HCT116 (cell line): ENCODE measurements around the gene CFAP298. TPM values are rescaled to one million over a fixed set of nuclear protein-coding genes. Genes with fewer than 3 reads are reported as not detected.

Experiments used
- ATAC-seq: fragments of 200-7000 bp; cut with Tn5 transposase; 2 replicates; pipeline ENCODE4 v1.9.1; 2020; ENCODE audit warnings: mild to moderate bottlenecking, moderate library complexity
- BruUV-seq: library from RNA; stranded (reverse); fragments of 400-500 nt; replicated peaks from 2 replicates; lab custom pipeline; 2021; lab: Mats Ljungman, UMichigan
- CTCF ChIA-PET: fragments of 300-600 bp; sonication (Branson Sonifier 250); formaldehyde crosslinking; loops from one replicate; lab custom pipeline; 2021; ENCODE audit warnings: antibody characterized with exemption; lab: Charles Lee
- POLR2A ChIA-PET: fragments of 300-600, 350-600 bp; sonication (Branson Sonifier 250); formaldehyde crosslinking; loops from one replicate; lab custom pipeline; 2021; ENCODE audit warnings: antibody characterized with exemption; lab: Charles Lee
- RAD21 ChIA-PET, 2 experiments: fragments of 300-600 bp; sonication (Branson Sonifier 250); formaldehyde crosslinking; loops; one replicate each; lab custom pipeline; 2023; ENCODE audit warnings: low total read pairs in 2 of 2; ENCODE audit not compliant: uncharacterized antibody in 2 of 2, unreplicated experiment in 2 of 2, low non-redundant PET in 1 of 2; lab: Charles Lee
- DNase-seq: peaks from one replicate; pipeline ENCODE4 v3.0.0-alpha.2; 2010; ENCODE audit warnings: low read depth, low spot score
- H2AFZ ChIP-seq: fragments of 200-600 bp; shearing (Covaris generic), sonication (generic); 2 replicates; pipeline ENCODE4 v1.6.1; 2017; ENCODE audit warnings: low read depth, mixed run types, mixed read lengths, antibody characterized with exemption, low read length; ENCODE audit not compliant: poor library complexity, severe bottlenecking
- H3K27ac ChIP-seq: 2 replicates; pipeline ENCODE4 v1.5.1; 2012; ENCODE audit warnings: low read depth, low read length
- H3K27me3 ChIP-seq: fragments of 200-600 bp; sonication (generic); 2 replicates; pipeline ENCODE4 v1.6.1; 2016; ENCODE audit warnings: mixed run types, low read length, mixed read lengths; ENCODE audit not compliant: insufficient read depth
- H3K36me3 ChIP-seq, 2 experiments: fragments of 200-500 bp in 1 of 2; fragments of 200-600 bp in 1 of 2; sonication (Bioruptor generic) in 1 of 2; sonication (generic) in 1 of 2; 2 replicates each; pipeline versions ENCODE4 v1.5.1 to v1.6.1; 2014 to 2016; ENCODE audit warnings: low read length in 2 of 2, inconsistent platforms in 1 of 2, mixed read lengths in 1 of 2, mixed run types in 1 of 2; ENCODE audit not compliant: insufficient read depth in 2 of 2, control insufficient read depth in 1 of 2
- H3K4me1 ChIP-seq, 2 experiments: fragments of 200-600 bp in 1 of 2; sonication (generic) in 1 of 2; 2 replicates each; pipeline versions ENCODE4 v1.5.1 to v1.6.1; 2012 to 2017; ENCODE audit warnings: low read length in 2 of 2, inconsistent platforms in 1 of 2, mild to moderate bottlenecking in 1 of 2, mixed read lengths in 1 of 2, mixed run types in 1 of 2, moderate library complexity in 1 of 2; ENCODE audit not compliant: insufficient read depth in 2 of 2, control insufficient read depth in 1 of 2
- H3K4me2 ChIP-seq: fragments of 200-600 bp; sonication (generic); 2 replicates; pipeline ENCODE4 v1.6.1; 2017; ENCODE audit warnings: mixed run types, low read length, mixed read lengths
- H3K4me3 ChIP-seq, 2 experiments: fragments of 200-600 bp in 1 of 2; sonication (generic) in 1 of 2; replicated peaks in 1 of 2; 2 replicates each; pipeline ENCODE4 v1.5.1; 2011 to 2016; ENCODE audit warnings: low read length in 2 of 2, control low read depth in 1 of 2, low read depth in 1 of 2, mild to moderate bottlenecking in 1 of 2, mixed read lengths in 1 of 2, mixed run types in 1 of 2
- H3K79me2 ChIP-seq: fragments of 200-600 bp; sonication (generic); 2 replicates; pipeline ENCODE4 v1.6.1; 2017; ENCODE audit warnings: mild to moderate bottlenecking, mixed run types, low read length, moderate library complexity, mixed read lengths; ENCODE audit not compliant: insufficient read depth
- H3K9ac ChIP-seq: fragments of 200-600 bp; sonication (generic); 2 replicates; pipeline ENCODE4 v1.6.1; 2016; ENCODE audit warnings: low read length, mixed read lengths
- H3K9me2 ChIP-seq: fragments of 200-600 bp; sonication (generic), shearing (Covaris generic); 2 replicates; pipeline ENCODE4 v1.6.1; 2017; ENCODE audit warnings: mixed run types, mild to moderate bottlenecking, moderate library complexity; ENCODE audit not compliant: insufficient read depth
- H3K9me3 ChIP-seq, 2 experiments: fragments of 200-500 bp in 1 of 2; fragments of 200-600 bp in 1 of 2; sonication (Bioruptor generic) in 1 of 2; sonication (generic) in 1 of 2; 2 replicates each; pipeline ENCODE4 v1.6.1; 2014 to 2017; ENCODE audit warnings: low read length in 2 of 2, mixed read lengths in 2 of 2, inconsistent platforms in 1 of 2, low read depth in 1 of 2, mild to moderate bottlenecking in 1 of 2, mixed run types in 1 of 2, moderate library complexity in 1 of 2; ENCODE audit not compliant: control insufficient read depth in 1 of 2, insufficient read depth in 1 of 2
- H4K20me1 ChIP-seq: fragments of 200-600 bp; sonication (generic), shearing (Covaris generic); 2 replicates; pipeline ENCODE4 v1.6.1; 2017; ENCODE audit warnings: mixed run types, mild to moderate bottlenecking, moderate library complexity; ENCODE audit not compliant: insufficient read depth
- CTCF ChIP-seq, 3 experiments: fragments of 200-600 bp in 1 of 3; sonication (generic) in 1 of 3; IDR thresholded peaks in 2 of 3; conservative IDR thresholded peaks in 1 of 3; 2 replicates each; pipeline ENCODE4 v1.5.1; 2012 to 2017; ENCODE audit warnings: low read depth in 2 of 3, low read length in 2 of 3, antibody characterized with exemption in 1 of 3, borderline replicate concordance in 1 of 3, control low read depth in 1 of 3, mild to moderate bottlenecking in 1 of 3, mixed read lengths in 1 of 3, mixed run types in 1 of 3, moderate library complexity in 1 of 3; ENCODE audit not compliant: insufficient read depth in 1 of 3
- EZH2 ChIP-seq: fragments of 200-600 bp; sonication (generic); IDR thresholded peaks from 2 replicates; pipeline ENCODE4 v1.6.1; 2017; ENCODE audit warnings: antibody characterized with exemption, mixed run types
- FOSL1 ChIP-seq: IDR thresholded peaks from 2 replicates; pipeline ENCODE4 v1.6.1; 2012; ENCODE audit warnings: low read depth
- JUND ChIP-seq: IDR thresholded peaks from 2 replicates; pipeline ENCODE4 v1.6.1; 2012
- SP1 ChIP-seq: IDR thresholded peaks from 2 replicates; pipeline ENCODE4 v1.6.1; 2012; ENCODE audit warnings: low read depth
- TCF7L2 ChIP-seq: IDR thresholded peaks from 2 replicates; pipeline ENCODE4 v1.7.0; 2011; ENCODE audit warnings: borderline replicate concordance, inconsistent platforms; ENCODE audit not compliant: insufficient read depth, insufficient read length; ENCODE audit errors: extremely low read depth
- YY1 ChIP-seq: IDR thresholded peaks from 2 replicates; pipeline ENCODE4 v1.6.1; 2011; ENCODE audit warnings: low read length, low read depth, moderate library complexity, mild to moderate bottlenecking; ENCODE audit not compliant: insufficient replicate concordance; ENCODE audit errors: extremely low read depth
- ZBTB33 ChIP-seq: IDR thresholded peaks from 2 replicates; pipeline ENCODE4 v1.6.1; 2011; ENCODE audit warnings: mild to moderate bottlenecking, low read length, moderate library complexity; ENCODE audit not compliant: insufficient replicate concordance; ENCODE audit errors: extremely low read depth
- intact Hi-C: fragments of 100-400 bp; cut with micrococcal nuclease; formaldehyde crosslinking; loops from 2 replicates; pipeline ENCODE4 v1.10.0; 2022
- total RNA-seq: library from RNA; stranded (reverse); gene quantifications from one replicate; pipeline ENCODE4 v1.2.1, GENCODE V29; 2021; ENCODE audit not compliant: unreplicated experiment

Gene CFAP298
- total RNA-seq, 1 experiment from 2014 or later, result 58.2 TPM

- TF ChIP-seq FOSL1 (peak; percentile 86), ZBTB33 (no peak), YY1 (no peak), CTCF (IDR thresholded peaks at IDR 0.05 in 2 of 3, conservative IDR thresholded peaks at IDR 0.05 in 1 of 3; ENCODE audit: borderline replicate concordance in 1 of 3, insufficient read depth in 1 of 3, low read depth in 2 of 3, low read length in 2 of 3) (no peak), TCF7L2 (no peak)
- TF ChIP-seq, all 23 proteins: peak for 9
Observed at GRCh38 chr21:32597205-32597604, 15.0 kb downstream of the CFAP298 start (continued).

- Histone ChIP-seq H4K20me1 (no peaks in the 10 kb centered on the region), H3K9me2 (no peaks in the 10 kb centered on the region), H3K79me2 (no peaks in the 10 kb centered on the region), H3K36me3 (peaks cover 8% of the 10 kb centered on the region in 2 experiments; a peak in 3 of 4 replicates), H3K4me3 (no peak overlapping the region), H2AFZ (no peak overlapping the region), H3K4me1 (peaks cover 3 to 14% of the 10 kb centered on the region in 2 experiments; a peak in 3 of 4 replicates), H3K9me3 (no peaks in the 10 kb centered on the region), H3K27ac (no peak overlapping the region), H3K4me2 (no peak overlapping the region), H3K27me3 (no peaks in the 10 kb centered on the region), H3K9ac (no peak overlapping the region)
- BruUV-seq, result no TSS peak
- intact Hi-C loops, result no loop called here
- CTCF ChIA-PET, result no interaction called here
- TF ChIP-seq ZBTB33, result no peak
- TF ChIP-seq TCF7L2, result no peak
- TF ChIP-seq JUND, result no peak
- TF ChIP-seq CTCF (IDR thresholded peaks at IDR 0.05 in 2 of 3, conservative IDR thresholded peaks at IDR 0.05 in 1 of 3; ENCODE audit: borderline replicate concordance in 1 of 3, insufficient read depth in 1 of 3, low read depth in 2 of 3, low read length in 2 of 3), result no peak
- TF ChIP-seq FOSL1, result no peak
- no peak for TF ChIP-seq EZH2
- no peak for TF ChIP-seq SP1
- POLR2A ChIA-PET, result no interaction called here
- ATAC-seq (no peak), DNase-seq (no peak)
- RAD21 ChIA-PET, result no interaction called here
Observed at GRCh38 chr21:32595431-32595830, 16.7 kb downstream of the CFAP298 start.
